SK-N-SH (cell line): ENCODE measurements around the gene CLEC7A. TPM values are rescaled to one million over a fixed set of nuclear protein-coding genes. Genes with fewer than 3 reads are reported as not detected.

Experiments used
- CTCF ChIA-PET: fragments of 300-600, 350-600 bp; formaldehyde crosslinking; extraction: SDS; loops from one replicate; lab custom pipeline; 2021; lab: Yijun Ruan, JAX
- POLR2A ChIA-PET: fragments of 350-600 bp; sonication (Branson Sonifier 250); formaldehyde crosslinking; extraction: SDS; loops from one replicate; lab custom pipeline; 2020; ENCODE audit warnings: antibody characterized with exemption, inconsistent platforms; lab: Yijun Ruan, JAX
- DNase-seq: peaks from one replicate; pipeline ENCODE4 v3.0.0; 2012
- H2AFZ ChIP-seq: fragments of 200-600 bp; sonication (generic); 2 replicates; pipeline ENCODE4 v1.8.1; 2016; ENCODE audit warnings: antibody characterized with exemption, mild to moderate bottlenecking, low read depth
- H3F3A ChIP-seq: fragments of 200-600 bp; sonication (generic); replicated peaks from 2 replicates; pipeline ENCODE3; 2016; ENCODE audit warnings: antibody characterized with exemption, mild to moderate bottlenecking; ENCODE audit not compliant: insufficient read depth
- H3K27ac ChIP-seq, 2 experiments: fragments of 200-500 bp in 1 of 2; fragments of 200-600 bp in 1 of 2; sonication (Bioruptor generic) in 1 of 2; sonication (generic), shearing (Covaris generic) in 1 of 2; 2 replicates each; pipeline versions ENCODE4 v1.5.1 to v1.6.1; 2014 to 2016; ENCODE audit warnings: low read depth in 2 of 2, inconsistent platforms in 1 of 2, low read length in 1 of 2, mild to moderate bottlenecking in 1 of 2, mixed read lengths in 1 of 2
- H3K27me3 ChIP-seq: fragments of 200-600 bp; sonication (generic), shearing (Covaris generic); 2 replicates; pipeline ENCODE4 v1.6.1; 2016; ENCODE audit warnings: mixed run types; ENCODE audit not compliant: insufficient read depth
- H3K36me3 ChIP-seq, 2 experiments: fragments of 200-500 bp in 1 of 2; fragments of 200-600 bp in 1 of 2; sonication (Bioruptor generic) in 1 of 2; sonication (generic) in 1 of 2; replicated peaks in 1 of 2; 2 replicates each; pipeline versions ENCODE3 to v1.5.1; 2014 to 2016; ENCODE audit warnings: low read length in 1 of 2, mild to moderate bottlenecking in 1 of 2; ENCODE audit not compliant: insufficient read depth in 2 of 2, control insufficient read depth in 1 of 2
- H3K4me1 ChIP-seq, 2 experiments: fragments of 200-500 bp in 1 of 2; fragments of 200-600 bp in 1 of 2; sonication (Bioruptor generic) in 1 of 2; sonication (generic), shearing (Covaris generic) in 1 of 2; 2 replicates each; pipeline versions ENCODE4 v1.5.1 to v1.6.1; 2014 to 2016; ENCODE audit warnings: low read depth in 1 of 2, low read length in 1 of 2, mixed run types in 1 of 2; ENCODE audit not compliant: insufficient read depth in 2 of 2, control insufficient read depth in 1 of 2
- H3K4me2 ChIP-seq: fragments of 200-600 bp; sonication (generic), shearing (Covaris generic); 2 replicates; pipeline ENCODE4 v1.6.1; 2017; ENCODE audit warnings: mixed run types
- H3K4me3 ChIP-seq, 2 experiments: fragments of 200-500 bp in 1 of 2; fragments of 200-600 bp in 1 of 2; sonication (Bioruptor generic) in 1 of 2; sonication (generic), shearing (Covaris generic) in 1 of 2; 2 replicates each; pipeline versions ENCODE4 v1.5.1 to v1.8.1; 2014 to 2016; ENCODE audit warnings: low read depth in 2 of 2, inconsistent platforms in 1 of 2, low read length in 1 of 2, mild to moderate bottlenecking in 1 of 2, mixed read lengths in 1 of 2, moderate library complexity in 1 of 2
- H3K79me2 ChIP-seq: fragments of 200-600 bp; sonication (generic); 2 replicates; pipeline ENCODE4 v1.8.1; 2017; ENCODE audit warnings: mild to moderate bottlenecking; ENCODE audit not compliant: insufficient read depth
- H3K9ac ChIP-seq: fragments of 200-600 bp; sonication (generic); 2 replicates; pipeline ENCODE4 v1.6.1; 2017; ENCODE audit warnings: mixed run types
- H3K9me2 ChIP-seq: fragments of 200-600 bp; sonication (generic); 2 replicates; pipeline ENCODE4 v1.6.1; 2017; ENCODE audit warnings: mixed run types
- H3K9me3 ChIP-seq: fragments of 200-600 bp; sonication (generic); 2 replicates; pipeline ENCODE4 v1.6.1; 2017; ENCODE audit warnings: mixed run types, mild to moderate bottlenecking, moderate library complexity
- H4K20me1 ChIP-seq: fragments of 200-600 bp; sonication (generic); 2 replicates; pipeline ENCODE4 v1.6.1; 2017; ENCODE audit warnings: mild to moderate bottlenecking, mixed run types; ENCODE audit not compliant: insufficient read depth
- CHD2 ChIP-seq: fragments of 150-350 bp; IDR thresholded peaks from 2 replicates; pipeline ENCODE4 v1.6.1; 2018; ENCODE audit warnings: low read length; ENCODE audit not compliant: partially characterized antibody
- CTCF ChIP-seq: fragments of 200-600 bp; sonication (generic); IDR thresholded peaks from 2 replicates; pipeline ENCODE4 v1.6.1; 2017; ENCODE audit warnings: antibody characterized with exemption, mild to moderate bottlenecking, moderate library complexity
- EP300 ChIP-seq, 2 experiments: IDR thresholded peaks; 2 replicates each; pipeline versions ENCODE4 v1.4.0 to v1.6.1; 2012; ENCODE audit warnings: borderline replicate concordance in 1 of 2, low read depth in 1 of 2, low read length in 1 of 2
- EZH2phosphoT487 ChIP-seq: fragments of 200-600 bp; sonication (generic); IDR thresholded peaks from 2 replicates; pipeline ENCODE4 v1.6.1; 2017; ENCODE audit warnings: low read depth, mixed run types, mild to moderate bottlenecking, antibody characterized with exemption, moderate library complexity, borderline replicate concordance
- FOXJ3 ChIP-seq: sonication (generic); formaldehyde crosslinking; IDR thresholded peaks from 2 replicates; pipeline ENCODE4 v1.5.1; 2020; ENCODE audit warnings: mild to moderate bottlenecking, missing genetic modification reagents
- GATA2 ChIP-seq: sonication (generic); formaldehyde crosslinking; IDR thresholded peaks from 2 replicates; pipeline ENCODE4 v1.5.0; 2020; ENCODE audit warnings: mild to moderate bottlenecking, missing genetic modification reagents
- MXI1 ChIP-seq: IDR thresholded peaks from 2 replicates; pipeline ENCODE4 v1.6.1; 2012; ENCODE audit warnings: mild to moderate bottlenecking, low read depth, low read length, improper control_type of control experiment
- PBX3 ChIP-seq: IDR thresholded peaks from 2 replicates; pipeline ENCODE4; 2012
- RAD21 ChIP-seq: IDR thresholded peaks from 2 replicates; pipeline ENCODE4 v1.6.1; 2012; ENCODE audit warnings: mild to moderate bottlenecking, low read length
- REST ChIP-seq: IDR thresholded peaks from 2 replicates; pipeline ENCODE4 v1.6.1; 2012; ENCODE audit warnings: mild to moderate bottlenecking, low read depth, low read length, moderate library complexity
- SIN3A ChIP-seq: IDR thresholded peaks from 2 replicates; pipeline ENCODE4 v1.6.1; 2012; ENCODE audit warnings: low read depth, mild to moderate bottlenecking, low read length, moderate library complexity, borderline replicate concordance
- SMC3 ChIP-seq: IDR thresholded peaks from 2 replicates; pipeline ENCODE4 v1.6.1; 2012; ENCODE audit warnings: low read depth, low read length, improper control_type of control experiment
- USF1 ChIP-seq: IDR thresholded peaks from 2 replicates; pipeline ENCODE4 v1.4.0; 2012; ENCODE audit warnings: low read depth, borderline replicate concordance
- YY1 ChIP-seq: IDR thresholded peaks from 2 replicates; pipeline ENCODE4 v1.4.0; 2012; ENCODE audit warnings: low read depth, mild to moderate bottlenecking
- ZBTB33 ChIP-seq: IDR thresholded peaks from 2 replicates; pipeline ENCODE4 v1.4.0; 2012; ENCODE audit warnings: low read depth, borderline replicate concordance
- WGBS: methylation state at CpG from one replicate; pipeline ENCODE4 v1.1.6; 2017; ENCODE audit warnings: low lambda C conversion rate; 5-methylcytosine and 5-hydroxymethylcytosine counted together
- polyA plus RNA-seq, 3 experiments: library from polyadenylated mRNA; depleted of rRNA; stranded (reverse); fragments of >200 nt; gene quantifications; 2 replicates each; pipeline ENCODE4 v1.2.3, GENCODE V29; 2012
- TF ChIP-seq, protein P1 (sequence below): fragments of 150-350 bp; IDR thresholded peaks from 2 replicates; pipeline ENCODE4 v1.6.1; 2017; ENCODE audit warnings: antibody characterized with exemption, low read length, low read depth, borderline replicate concordance

CLEC7A gene
- polyA plus RNA-seq, 1 of the 3 experiments (the other 2 are of a cell fraction): not detected

DNA sequence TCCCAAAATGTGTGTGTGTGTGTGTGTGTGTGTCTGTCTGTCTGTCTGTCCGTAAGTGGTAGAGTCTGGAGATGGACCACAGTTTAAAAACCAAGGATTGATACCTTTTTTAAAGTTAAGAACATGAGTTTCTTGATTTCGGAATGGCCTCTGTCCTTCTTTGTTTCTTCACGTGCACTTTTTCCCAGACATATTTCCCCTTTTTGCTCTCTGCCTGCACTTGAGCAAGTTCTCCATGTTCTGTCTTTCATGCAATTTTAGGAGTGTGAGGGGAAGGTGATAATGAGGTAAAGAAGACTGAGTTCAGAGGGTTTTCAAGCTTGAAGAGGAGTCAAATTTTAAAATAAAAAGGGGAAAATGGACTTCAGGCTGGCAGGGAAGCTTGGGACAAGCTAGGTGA lies 29.3 kb upstream of the CLEC7A start:
- 9% methylated on average over 3 of the region's 3 CpGs for WGBS
- Histone ChIP-seq H3K27ac (no peak overlapping the region), H3K4me1 (no peaks in the 10 kb centered on the region), H3K9me2 (no peaks in the 10 kb centered on the region), H3K4me3 (no peak overlapping the region), H3K9ac (no peak overlapping the region), H3F3A (no peaks in the 10 kb centered on the region), H2AFZ (no peak overlapping the region), H3K36me3 (no peaks in the 10 kb centered on the region), H3K79me2 (no peaks in the 10 kb centered on the region), H3K9me3 (no peaks in the 10 kb centered on the region), H4K20me1 (no peaks in the 10 kb centered on the region), H3K4me2 (no peak overlapping the region), H3K27me3 (peaks cover 17% of the 10 kb centered on the region; the same call in 1 of the 2 replicates)
- no peak for DNase-seq
- CTCF ChIA-PET: interaction anchor here (2.5 kb wide), 1 partner anchor 31 kb away, joined by 15 read pairs; no protein-coding TSS in a partner anchor
- TF ChIP-seq CHD2 (no peak), SIN3A (no peak), YY1 (no peak), FOXJ3 (CRISPR knock-in tag) (no peak), PBX3 (no peak), RAD21 (no peak), CTCF (no peak)
- POLR2A ChIA-PET: no interaction called here

- no peak for DNase-seq
- no peak for TF ChIP-seq RAD21
- no peak for TF ChIP-seq SIN3A
- TF ChIP-seq EP300 (IDR thresholded peaks at IDR 0.05; ENCODE audit: borderline replicate concordance in 1 of 2, low read depth in 1 of 2, low read length in 1 of 2): no peak
- TF ChIP-seq EZH2phosphoT487: no peak
- no peak for TF ChIP-seq ZBTB33
- TF ChIP-seq GATA2 (CRISPR knock-in tag): no peak
- TF ChIP-seq, protein P1, sequence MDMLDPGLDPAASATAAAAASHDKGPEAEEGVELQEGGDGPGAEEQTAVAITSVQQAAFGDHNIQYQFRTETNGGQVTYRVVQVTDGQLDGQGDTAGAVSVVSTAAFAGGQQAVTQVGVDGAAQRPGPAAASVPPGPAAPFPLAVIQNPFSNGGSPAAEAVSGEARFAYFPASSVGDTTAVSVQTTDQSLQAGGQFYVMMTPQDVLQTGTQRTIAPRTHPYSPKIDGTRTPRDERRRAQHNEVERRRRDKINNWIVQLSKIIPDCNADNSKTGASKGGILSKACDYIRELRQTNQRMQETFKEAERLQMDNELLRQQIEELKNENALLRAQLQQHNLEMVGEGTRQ: no peak
- no peak for TF ChIP-seq USF1
- TF ChIP-seq MXI1: no peak
- TF ChIP-seq SMC3: no peak
- TF ChIP-seq REST: no peak
- CTCF ChIA-PET: interaction anchor here (0.6 to 1.0 kb wide), 2 partner anchors 11 to 23 kb away, joined by 3 read pairs; no protein-coding TSS in a partner anchor
- no peaks in the 10 kb centered on the region for H3F3A ChIP-seq
- H3K4me2 ChIP-seq: no peak overlapping the region
- H3K9ac ChIP-seq: no peak overlapping the region
- no peaks in the 10 kb centered on the region for H3K79me2 ChIP-seq
- no peak overlapping the region for H2AFZ ChIP-seq
- H3K4me3 ChIP-seq: no peak overlapping the region
- no peaks in the 10 kb centered on the region for H3K9me3 ChIP-seq
- 18% methylated on average over 2 of the region's 2 CpGs for WGBS
- no peak overlapping the region for H3K27ac ChIP-seq
- peaks cover 21% of the 10 kb centered on the region; the same call in 1 of the 2 replicates for H3K27me3 ChIP-seq
- no peaks in the 10 kb centered on the region for H4K20me1 ChIP-seq
- H3K9me2 ChIP-seq: no peaks in the 10 kb centered on the region
- no peaks in the 10 kb centered on the region for H3K36me3 ChIP-seq
- H3K4me1 ChIP-seq: peaks cover 0 to 2% of the 10 kb centered on the region in 2 experiments; a peak in 1 of 4 replicates
- POLR2A ChIA-PET: no interaction called here
These were observed 28.4 kb upstream of the CLEC7A start for GRCh38 chr12:10158406-10158805.
